ENCODE results near the gene FAHD1.

Gene FAHD1

GRCh38 chr16:1851793-1852192 lies 24.8 kb downstream of the FAHD1 start:
- TF ChIP-seq CTCF (IDR thresholded peaks at IDR 0.05; ENCODE audit: borderline replicate concordance, insufficient read depth, low read depth, low read length): no peak
- no peak overlapping the region for H3K4me3 ChIP-seq (ENCODE audit: low read depth, low read length)

- no peak for TF ChIP-seq CTCF (IDR thresholded peaks at IDR 0.05; ENCODE audit: borderline replicate concordance, insufficient read depth, low read depth, low read length)
- no peak overlapping the region for H3K4me3 ChIP-seq (ENCODE audit: low read depth, low read length)
Observed at GRCh38 chr16:1857433-1858097, 30.6 kb downstream of the FAHD1 start.

- no peak overlapping the region for H3K4me3 ChIP-seq (ENCODE audit: low read depth, low read length)
- no peak for TF ChIP-seq CTCF (IDR thresholded peaks at IDR 0.05; ENCODE audit: borderline replicate concordance, insufficient read depth, low read depth, low read length)
Observed at GRCh38 chr16:1858189-1858865, 31.3 kb downstream of the FAHD1 start.

GRCh38 chr16:1859650-1860049 lies 32.6 kb downstream of the FAHD1 start:
- TF ChIP-seq CTCF (IDR thresholded peaks at IDR 0.05; ENCODE audit: borderline replicate concordance, insufficient read depth, low read depth, low read length): no peak
- H3K4me3 ChIP-seq (ENCODE audit: low read depth, low read length): no peak overlapping the region

- H3K4me3 ChIP-seq (ENCODE audit: low read depth, low read length): no peak overlapping the region
- no peak for TF ChIP-seq CTCF (IDR thresholded peaks at IDR 0.05; ENCODE audit: borderline replicate concordance, insufficient read depth, low read depth, low read length)
Observed at GRCh38 chr16:1861730-1862129, 34.7 kb downstream of the FAHD1 start.

- no peak for TF ChIP-seq CTCF (IDR thresholded peaks at IDR 0.05; ENCODE audit: borderline replicate concordance, insufficient read depth, low read depth, low read length)
Observed at GRCh38 chr16:1862394-1862793, 35.4 kb downstream of the FAHD1 start.

More at GRCh38 chr16:1862394-1862793, 35.4 kb downstream of the FAHD1 start:
- H3K4me3 ChIP-seq (ENCODE audit: low read depth, low read length): no peak overlapping the region

Data from GM12875 (cell line).